HTR-8/SVneo (cell line): ENCODE results near the gene DTWD1.
"Not testable (repeated sequence)": the region's sequence is repeated elsewhere in the genome, so short reads cannot be mapped to it uniquely, and the experiment has no call there.

Experiments used
- DNase-seq: peaks from one replicate; pipeline ENCODE4 v3.0.0; 2011; ENCODE audit warnings: low spot score, mixed read lengths; ENCODE audit not compliant: insufficient read length
- FAIRE-seq: peaks from 2 replicates; lab custom pipeline; 2011; peaks lifted over from hg19 to GRCh38; lab: Jason Lieb, UNC

Gene DTWD1

DNA sequence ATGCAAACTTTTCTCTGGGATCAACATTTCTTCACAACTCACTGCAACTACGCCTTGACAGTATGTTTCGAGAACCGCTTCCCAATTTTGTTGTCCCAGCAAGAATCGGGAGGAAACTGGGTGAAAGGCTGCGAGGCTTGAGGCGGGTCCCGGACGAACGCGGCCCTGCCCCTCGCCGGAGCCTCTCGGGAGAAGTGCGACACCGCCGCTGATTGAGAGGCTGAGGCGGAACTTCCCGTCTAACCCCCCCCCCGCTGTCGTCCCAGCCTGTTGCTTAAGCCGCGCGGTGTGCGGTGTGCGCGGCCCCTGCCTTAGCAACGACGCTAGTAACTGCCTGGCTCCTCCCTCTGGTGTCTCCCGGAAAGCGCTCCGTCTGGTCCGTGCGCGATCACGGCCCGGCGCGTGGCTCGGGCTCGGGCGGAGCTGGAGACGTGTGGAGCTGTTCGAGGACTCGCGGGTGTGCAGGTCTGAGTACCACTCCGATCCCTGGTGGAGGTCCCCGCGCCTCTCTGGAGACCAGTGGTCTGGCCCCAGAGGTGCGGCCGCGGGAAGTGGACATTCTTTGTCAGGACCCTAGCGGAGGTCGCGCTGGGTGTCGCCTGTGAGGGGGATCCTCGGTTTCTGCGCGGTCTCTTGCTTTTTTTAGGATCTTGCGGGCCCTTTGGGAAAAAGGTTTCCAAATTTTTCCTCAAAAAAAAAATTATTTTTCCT, at the start of gene DTWD1, which contains the start of gene FAM227B:
DTWD1 (plus strand) TSS at position 391 of the 711 bp plus-strand sequence. CDS start 4,120 bp downstream, outside the sequence.
FAM227B (minus strand) TSS at position 161 of the 711 bp plus-strand sequence. CDS start 5,647 bp downstream, outside the sequence.
- FAIRE-seq (peak; percentile 87), DNase-seq (peak; percentile 84)

GRCh38 chr15:49573421-49573820, 47.4 kb upstream of the DTWD1 start:
- FAIRE-seq: no peak
- no peak for DNase-seq

GRCh38 chr15:49589030-49589429, 31.8 kb upstream of the DTWD1 start:
- FAIRE-seq: no peak
- no peak for DNase-seq

- FAIRE-seq, DNase-seq: not testable (repeated sequence)
Measured at GRCh38 chr15:49592829-49593316, 28.0 kb upstream of the DTWD1 start.

GRCh38 chr15:49604625-49605409, 16.0 kb upstream of the DTWD1 start:
- DNase-seq: no peak
- no peak for FAIRE-seq

GRCh38 chr15:49605588-49605987, 15.3 kb upstream of the DTWD1 start:
- no peak for FAIRE-seq
- DNase-seq: no peak

GRCh38 chr15:49606594-49606993, 14.3 kb upstream of the DTWD1 start:
- DNase-seq: no peak
- no peak for FAIRE-seq

- DNase-seq (no peak), FAIRE-seq (no peak)
Measured at GRCh38 chr15:49610157-49610918, 10.5 kb upstream of the DTWD1 start.

GRCh38 chr15:49612240-49612639, 8.6 kb upstream of the DTWD1 start:
- not testable (repeated sequence) for DNase-seq, FAIRE-seq

DNA sequence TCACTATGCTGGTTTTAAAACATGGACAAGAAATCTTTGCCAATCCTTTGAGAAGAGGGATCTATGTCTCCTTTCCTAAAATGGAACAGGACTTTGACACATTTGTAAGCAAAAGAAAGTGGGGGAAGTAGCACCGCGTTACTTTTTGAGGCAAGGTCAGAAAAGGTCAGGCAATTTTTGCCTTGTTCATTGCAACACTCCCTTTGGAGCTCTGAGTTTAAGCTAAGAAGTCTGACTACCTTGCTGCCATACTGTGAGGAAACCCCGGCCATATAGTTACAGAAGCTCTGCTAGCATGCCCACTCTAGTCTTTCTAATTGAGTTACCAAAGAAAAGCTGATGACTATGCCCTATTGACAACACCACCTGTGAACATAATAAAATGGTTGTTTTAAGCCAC, 1.6 kb upstream of the DTWD1 start:
- FAIRE-seq: no peak

GRCh38 chr15:49620199-49620598, 649 bp upstream of the DTWD1 start:
- no peak for DNase-seq

More for the DNA sequence above, 1.6 kb upstream of the DTWD1 start:
- no peak for DNase-seq

GRCh38 chr15:49621401-49621811, 558 bp downstream of the DTWD1 start:
- FAIRE-seq: no peak
- DNase-seq: no peak

More at GRCh38 chr15:49620199-49620598, 649 bp upstream of the DTWD1 start:
- FAIRE-seq: no peak

- DNase-seq (no peak), FAIRE-seq (no peak)
Measured at GRCh38 chr15:49621887-49622286, 1.0 kb downstream of the DTWD1 start.

- FAIRE-seq (no peak), DNase-seq (no peak)
Measured at GRCh38 chr15:49622561-49622960, 1.7 kb downstream of the DTWD1 start.

DNA sequence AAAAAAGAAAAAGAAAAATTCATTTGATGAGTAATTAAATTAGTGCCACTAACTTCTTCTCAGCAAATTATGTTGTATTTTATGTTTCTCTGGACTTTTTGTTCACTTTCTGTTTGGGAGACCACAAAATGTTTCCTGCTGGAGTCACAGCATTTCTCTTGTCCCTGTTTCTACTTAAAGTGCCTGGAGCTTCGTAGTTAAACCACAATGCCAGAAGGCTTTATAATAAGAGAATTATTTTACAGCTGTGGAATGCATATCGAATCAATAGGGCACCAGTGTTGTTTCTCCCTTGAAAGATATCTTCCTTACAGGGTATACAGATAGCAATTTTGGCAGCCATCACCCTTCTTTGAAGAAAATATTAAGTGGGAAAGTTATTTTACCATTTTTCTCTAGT, 3.2 kb downstream of the DTWD1 start:
- DNase-seq: no peak
- FAIRE-seq: no peak

- DNase-seq (no peak), FAIRE-seq (no peak)
Measured at GRCh38 chr15:49625460-49626036, 4.7 kb downstream of the DTWD1 start.

DNA sequence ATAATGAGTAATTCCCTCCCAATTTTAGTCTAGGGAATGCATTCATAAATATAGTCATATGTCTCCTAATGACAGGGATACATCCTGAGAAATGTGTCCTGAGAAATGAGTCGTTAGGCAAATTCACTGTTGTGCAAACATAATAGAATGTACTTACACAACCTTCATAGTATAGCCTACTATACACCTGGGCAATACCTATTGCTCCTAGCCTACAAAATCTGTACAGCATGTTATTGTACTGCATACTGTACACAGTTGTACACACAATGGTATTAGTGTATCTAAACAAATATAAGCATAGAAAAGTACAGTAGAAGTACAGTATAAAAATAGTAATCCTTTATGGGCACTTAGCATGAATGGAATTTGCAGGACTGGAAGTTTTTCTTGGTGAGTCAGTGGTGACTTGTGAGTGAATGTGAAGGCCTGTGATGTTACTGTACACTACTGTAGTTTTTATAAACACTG, 6.6 kb downstream of the DTWD1 start:
- FAIRE-seq (no peak), DNase-seq (peak; percentile 10)

- FAIRE-seq: no peak
Measured at GRCh38 chr15:49628379-49628778, 7.5 kb downstream of the DTWD1 start.

GRCh38 chr15:49637857-49638256, 17.0 kb downstream of the DTWD1 start:
- FAIRE-seq: no peak

More at GRCh38 chr15:49628379-49628778, 7.5 kb downstream of the DTWD1 start:
- DNase-seq: no peak

GRCh38 chr15:49644364-49644794, 23.5 kb downstream of the DTWD1 start:
- DNase-seq (no peak), FAIRE-seq (no peak)

More at GRCh38 chr15:49637857-49638256, 17.0 kb downstream of the DTWD1 start:
- no peak for DNase-seq
